GM18511 (cell line): ENCODE measurements around the gene CC2D1B.

Experiments
- ATAC-seq: cut with Tn5 transposase; IDR thresholded peaks from one replicate; pipeline ENCODE4 v1.9.1; 2021; ENCODE audit warnings: mild to moderate bottlenecking, moderate library complexity; ENCODE audit not compliant: unreplicated experiment

The CC2D1B gene

GRCh38 chr1:52306227-52307006 lies 59.6 kb downstream of the CC2D1B start:
- ATAC-seq: no peak

- ATAC-seq: no peak
Measured at GRCh38 chr1:52305417-52306226, 60.4 kb downstream of the CC2D1B start.
